Stimulated activated CD8-positive, alpha-beta memory T cell treated with anti-CD3 and anti-CD28 coated beads, Interleukin-7, amount 100 ng/mL, for 24 hours (primary cell): ENCODE measurements around the gene SEPTIN3.
"Not testable (repeated sequence)": the region's sequence is repeated elsewhere in the genome, so short reads cannot be mapped to it uniquely, and the experiment has no call there.

Experiments used
- DNase-seq: peaks from one replicate; pipeline ENCODE4 v3.0.0-alpha.2; 2020; ENCODE audit warnings: low read depth

Gene SEPTIN3

GRCh38 chr22:41940832-41941765 lies 28.1 kb upstream of the SEPTIN3 start:
- peak; percentile 64 for DNase-seq

DNA sequence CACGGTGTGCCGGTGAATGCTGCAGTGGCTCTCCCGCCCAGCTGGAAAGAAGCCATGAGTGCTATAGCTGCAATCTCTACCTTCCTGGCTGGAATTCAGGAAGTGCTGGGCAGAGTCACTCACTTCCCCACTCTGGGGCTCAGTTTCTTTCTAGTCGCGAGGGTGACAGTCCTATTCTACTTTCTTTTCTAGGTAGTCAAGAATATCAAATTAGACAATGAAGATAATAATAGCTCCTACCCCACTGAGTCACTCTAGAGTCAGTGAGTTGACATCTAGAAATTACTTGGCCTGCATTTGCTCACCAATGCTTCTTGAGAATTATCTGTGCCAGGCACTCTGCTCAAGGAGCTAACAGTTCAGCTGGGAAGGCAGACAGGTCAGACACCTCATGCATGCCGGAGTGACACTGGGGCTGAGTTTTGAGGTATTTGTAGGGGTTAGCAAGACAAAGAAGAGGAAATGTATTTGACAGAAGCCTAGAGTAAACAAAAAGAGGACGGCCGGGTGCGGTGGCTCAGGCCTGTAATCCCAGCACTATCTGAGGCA lies 25.5 kb upstream of the SEPTIN3 start:
- DNase-seq, result no peak

- peak; percentile 85 for DNase-seq
Measured at GRCh38 chr22:41946629-41947423, 22.4 kb upstream of the SEPTIN3 start, which contains the start of gene CENPM. TSS of gene CENPM (minus strand) at chr22:41947152. CDS start at chr22:41947076, 76 bp downstream.

GRCh38 chr22:41947424-41948080 lies 21.7 kb upstream of the SEPTIN3 start:
- DNase-seq, result no peak

- no peak for DNase-seq
Measured at GRCh38 chr22:41948142-41948541, 21.1 kb upstream of the SEPTIN3 start.

- DNase-seq, result not testable (repeated sequence)
Measured at GRCh38 chr22:41948928-41949296, 20.3 kb upstream of the SEPTIN3 start.

DNA sequence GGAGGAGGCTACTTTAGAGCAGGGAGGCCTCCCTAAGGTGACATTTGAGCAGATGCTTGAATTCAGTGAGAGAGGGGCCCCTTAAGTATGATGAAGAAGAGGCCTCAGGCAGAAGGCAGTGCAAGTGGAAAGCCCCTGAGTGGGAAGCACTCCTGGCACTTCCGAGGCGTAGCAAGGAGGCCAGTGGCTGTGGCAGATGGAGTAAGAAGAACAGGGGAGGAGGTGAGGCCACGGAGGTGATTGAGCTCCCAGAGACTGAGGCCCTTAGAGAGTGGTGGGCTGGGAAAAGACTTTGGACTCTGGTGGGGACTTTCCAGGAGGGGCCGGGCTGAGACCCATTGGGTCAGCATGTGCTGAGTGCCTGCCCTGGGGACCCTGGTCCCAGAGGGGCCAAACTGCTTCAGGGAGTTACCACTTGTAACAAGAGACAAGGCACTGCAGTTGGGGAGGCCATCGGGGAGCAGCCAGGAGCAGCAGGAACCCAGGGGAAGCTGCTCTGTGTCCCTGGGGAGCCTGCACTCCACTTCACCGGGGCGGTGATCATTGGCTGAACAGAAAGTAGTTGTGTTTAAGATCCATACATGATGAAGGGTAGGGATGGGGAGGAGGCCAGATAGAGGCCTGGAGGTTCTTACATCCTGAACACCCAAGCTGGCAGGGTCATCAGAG lies 19.8 kb upstream of the SEPTIN3 start:
- no peak for DNase-seq

DNA sequence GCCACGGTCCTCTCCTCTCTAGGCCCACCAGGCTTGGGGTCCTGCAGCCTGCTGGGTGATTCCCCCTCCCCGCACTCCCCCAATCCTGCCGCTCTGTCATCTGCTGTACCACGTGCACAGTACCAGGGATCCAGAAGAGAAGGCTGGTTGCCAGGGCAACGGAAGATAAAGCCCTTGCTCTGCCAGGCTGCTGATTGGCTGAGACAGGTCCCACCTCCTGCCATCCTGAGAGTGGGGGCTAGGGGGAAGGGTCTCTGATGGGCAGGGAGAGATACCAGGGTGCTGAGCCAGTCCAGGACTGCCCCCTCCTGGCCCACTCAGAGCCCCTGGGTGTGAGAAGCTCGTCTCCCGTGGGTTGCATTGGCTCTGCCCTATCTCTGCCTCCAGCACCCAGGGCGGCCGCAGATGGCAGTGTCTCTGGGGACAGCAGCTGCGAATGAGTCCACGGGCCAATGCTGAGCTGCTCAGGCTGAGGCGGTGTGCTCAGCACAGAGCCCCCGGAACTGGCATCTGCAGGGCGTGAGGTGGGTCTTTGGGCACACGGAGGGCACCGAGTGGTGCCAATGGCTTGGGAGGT lies 17.3 kb upstream of the SEPTIN3 start, which contains the start of gene SMIM45:
Gene SMIM45, plus strand, starts transcription at position 253 of the 577 bp plus-strand sequence.
- DNase-seq, result no peak

- no peak for DNase-seq
Measured at GRCh38 chr22:41952713-41953112, 16.5 kb upstream of the SEPTIN3 start.

DNA sequence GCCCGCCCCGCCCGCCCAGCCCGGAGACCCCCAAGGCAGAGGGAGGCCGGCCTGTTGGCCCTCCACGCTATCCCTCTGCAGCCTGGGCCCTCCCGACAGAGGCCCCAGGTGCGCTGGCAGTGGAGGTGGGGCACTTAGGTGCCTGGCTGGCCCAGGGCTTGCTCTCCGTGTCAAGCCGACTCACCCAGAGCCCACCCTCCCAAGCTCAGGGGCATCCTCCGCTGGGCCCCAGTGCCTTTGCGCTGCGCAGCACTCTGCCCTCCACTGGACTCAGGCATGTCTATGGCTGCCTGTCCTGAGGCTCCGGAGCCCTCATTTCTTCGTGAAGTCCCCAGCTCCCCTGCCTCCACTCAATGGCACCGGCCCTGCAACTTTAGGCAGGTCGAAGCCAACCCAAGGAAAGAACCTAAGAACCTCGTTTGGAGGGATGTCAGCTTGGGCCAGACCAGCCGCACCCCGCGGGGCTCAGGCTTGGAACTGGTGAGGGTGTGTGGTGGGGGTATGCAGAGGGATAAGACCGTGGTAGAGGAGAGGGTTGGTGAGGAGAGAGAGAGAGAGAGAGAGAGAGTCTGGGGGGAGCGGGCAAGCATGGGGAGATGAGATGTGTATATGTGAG lies 11.2 kb upstream of the SEPTIN3 start:
- no peak for DNase-seq

- no peak for DNase-seq
Measured at GRCh38 chr22:41963453-41964111, 5.7 kb upstream of the SEPTIN3 start.

- DNase-seq, result no peak
Measured at GRCh38 chr22:41964112-41964491, 5.1 kb upstream of the SEPTIN3 start.

GRCh38 chr22:41966225-41966606 lies 3.0 kb upstream of the SEPTIN3 start:
- DNase-seq, result no peak

DNA sequence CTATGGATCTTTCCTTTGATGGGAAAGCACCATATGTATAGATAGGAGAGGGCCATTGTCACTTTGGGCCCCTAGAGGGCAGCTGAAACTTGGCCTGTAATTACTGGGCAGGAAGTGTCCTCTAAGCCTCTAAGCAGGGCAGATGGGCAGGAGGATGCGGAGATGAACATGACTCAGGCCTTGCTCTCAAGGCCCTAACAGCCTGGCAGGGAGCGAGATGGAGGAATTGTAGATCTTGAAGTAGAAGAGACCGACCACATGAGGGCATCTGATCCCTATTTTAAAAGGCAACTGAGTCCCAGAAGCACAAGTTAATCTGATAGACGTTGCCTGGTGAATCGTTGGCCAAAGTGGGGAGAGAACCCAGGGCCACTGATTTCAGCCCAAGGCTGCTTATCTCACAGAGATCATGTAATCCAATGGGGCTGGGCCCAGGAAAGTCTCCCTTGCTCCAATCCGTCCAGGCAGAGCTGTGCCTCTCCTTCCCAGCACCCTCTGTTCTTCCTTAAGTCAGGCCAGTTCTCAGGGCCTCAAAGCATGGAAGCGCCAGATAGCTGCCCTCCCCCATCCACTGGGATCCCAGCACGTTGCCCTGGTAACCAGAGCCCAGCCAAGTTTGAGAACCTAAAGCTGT lies 2.5 kb upstream of the SEPTIN3 start:
- no peak for DNase-seq

GRCh38 chr22:41968601-41969000 lies 642 bp upstream of the SEPTIN3 start:
- DNase-seq, result no peak

GRCh38 chr22:41970601-41971000 lies 1.4 kb downstream of the SEPTIN3 start:
- DNase-seq, result no peak

- no peak for DNase-seq
Measured at GRCh38 chr22:41971431-41971830, 2.2 kb downstream of the SEPTIN3 start.

GRCh38 chr22:41974691-41975290 lies 5.5 kb downstream of the SEPTIN3 start:
- no peak for DNase-seq
